Activated CD4-positive, alpha-beta T cell treated with anti-CD3 and anti-CD28 coated beads for 24 hours (primary cell): ENCODE measurements around the gene PLEKHM3.
"Not testable (repeated sequence)": the region's sequence is repeated elsewhere in the genome, so short reads cannot be mapped to it uniquely, and the experiment has no call there.

Experiments used
- DNase-seq, 2 donors: peaks; one replicate each; pipeline ENCODE4 v3.0.0-alpha.2; 2020; ENCODE audit warnings: low read depth in 2 of 2

Gene PLEKHM3

DNA sequence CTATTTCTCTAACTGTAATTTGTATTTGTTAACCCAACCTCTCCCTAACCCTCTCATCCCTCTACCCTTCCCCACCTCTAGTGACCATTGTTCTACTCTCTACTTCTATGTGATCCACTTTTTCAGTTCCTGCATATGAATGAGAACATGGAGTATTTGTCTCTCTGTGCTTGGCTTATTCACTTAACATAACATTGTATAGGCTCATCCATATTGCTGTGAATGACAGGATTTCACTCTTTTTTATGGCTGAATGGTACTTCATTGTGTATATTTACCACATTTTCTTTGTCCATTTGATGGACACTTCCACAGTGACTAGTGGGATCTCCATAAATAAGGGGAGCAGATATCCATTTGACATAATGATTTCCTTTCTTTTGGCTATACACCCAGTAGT is 103.7 kb downstream of the PLEKHM3 start:
- DNase-seq, result no peak

DNA sequence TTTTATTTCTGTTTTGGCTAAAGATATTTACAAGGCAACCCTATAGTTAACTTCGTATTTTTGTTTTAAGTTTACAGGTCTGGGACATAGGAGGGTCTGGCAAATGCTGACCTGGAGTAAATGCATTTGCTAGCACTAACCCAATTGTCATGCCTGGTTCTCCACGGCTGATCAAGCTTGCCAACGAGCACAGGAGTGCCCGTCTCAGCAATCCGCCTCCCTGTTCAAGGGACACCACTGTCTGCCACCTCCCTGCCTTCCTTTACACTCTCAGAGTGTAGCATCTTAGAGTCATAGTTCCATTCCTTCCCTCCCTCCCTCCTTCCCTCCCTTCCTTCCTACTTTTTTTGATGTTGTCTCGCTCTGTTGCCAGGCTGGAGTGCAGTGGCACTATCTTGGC is 104.6 kb downstream of the PLEKHM3 start:
- DNase-seq, result no peak

- no peak for DNase-seq
Measured at GRCh38 chr2:207920321-207920720, 105.0 kb downstream of the PLEKHM3 start.

- DNase-seq, result no peak
Measured at GRCh38 chr2:207919164-207919919, 106.0 kb downstream of the PLEKHM3 start.

DNA sequence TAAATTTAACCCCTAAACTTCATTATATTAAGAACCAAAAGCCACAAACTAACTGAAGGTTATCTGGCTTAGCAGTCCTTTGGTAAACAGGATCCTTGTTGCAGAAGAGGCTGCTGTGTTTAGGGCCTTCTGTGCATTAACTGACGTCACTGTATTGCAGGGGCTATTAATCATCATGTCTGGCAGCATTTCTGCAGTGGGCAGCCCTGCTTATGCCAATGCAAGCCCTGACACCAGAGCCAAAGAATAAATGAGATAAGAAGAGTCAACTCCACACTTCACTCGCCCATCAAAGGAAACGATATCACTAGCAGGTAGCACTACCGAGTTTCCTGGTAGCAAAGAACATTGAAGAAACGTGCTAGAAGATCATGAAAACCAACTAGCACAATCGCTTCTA is 110.6 kb downstream of the PLEKHM3 start:
- no peak for DNase-seq

DNA sequence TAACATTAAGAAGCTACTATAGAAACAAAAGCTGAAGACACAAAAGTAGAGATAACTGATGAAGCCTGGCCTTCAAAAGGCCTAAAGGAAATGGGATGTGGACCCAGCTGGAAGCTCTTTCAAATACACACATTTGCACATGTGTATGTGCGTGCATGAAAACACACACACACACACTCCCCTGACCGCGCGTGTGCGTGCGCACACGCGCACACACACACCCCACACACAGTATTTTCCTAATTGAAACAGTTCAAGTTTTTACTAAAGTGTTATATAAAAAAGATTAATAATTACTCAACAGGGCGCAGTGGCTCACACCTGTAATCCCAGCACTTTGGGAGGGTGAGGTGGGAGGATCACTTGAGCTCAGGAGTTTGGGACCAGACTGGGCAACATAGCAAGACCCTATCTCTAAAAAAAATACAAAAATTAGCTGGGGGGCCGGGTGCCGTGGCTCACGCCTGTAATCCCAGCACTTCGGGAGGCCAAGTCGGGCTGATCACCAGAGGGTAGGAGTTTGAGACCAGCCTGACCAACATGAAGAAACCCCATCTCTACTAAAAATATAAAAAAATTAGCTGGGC is 111.5 kb downstream of the PLEKHM3 start:
- DNase-seq, result no peak

- DNase-seq, result no peak
Measured at GRCh38 chr2:207911856-207912255, 113.5 kb downstream of the PLEKHM3 start.

DNA sequence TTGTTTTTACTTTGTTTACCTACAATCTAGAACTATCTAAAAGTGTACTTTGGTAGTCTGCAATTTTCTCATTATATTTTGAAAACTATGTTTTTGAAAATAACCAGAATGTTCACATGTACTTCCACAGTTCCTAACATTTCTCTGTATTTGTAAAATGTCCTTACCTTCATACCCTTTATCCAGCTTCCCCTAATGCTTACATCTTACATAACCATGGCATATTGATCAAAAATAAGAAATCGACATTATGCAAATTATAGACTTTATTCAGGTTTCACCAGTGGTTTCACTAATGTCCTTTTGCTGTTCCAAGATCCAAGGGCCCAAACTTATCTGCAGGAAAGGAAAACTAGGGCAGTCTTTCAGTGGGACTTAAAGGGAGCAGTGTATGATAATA is 114.1 kb downstream of the PLEKHM3 start:
- DNase-seq, result no peak

DNA sequence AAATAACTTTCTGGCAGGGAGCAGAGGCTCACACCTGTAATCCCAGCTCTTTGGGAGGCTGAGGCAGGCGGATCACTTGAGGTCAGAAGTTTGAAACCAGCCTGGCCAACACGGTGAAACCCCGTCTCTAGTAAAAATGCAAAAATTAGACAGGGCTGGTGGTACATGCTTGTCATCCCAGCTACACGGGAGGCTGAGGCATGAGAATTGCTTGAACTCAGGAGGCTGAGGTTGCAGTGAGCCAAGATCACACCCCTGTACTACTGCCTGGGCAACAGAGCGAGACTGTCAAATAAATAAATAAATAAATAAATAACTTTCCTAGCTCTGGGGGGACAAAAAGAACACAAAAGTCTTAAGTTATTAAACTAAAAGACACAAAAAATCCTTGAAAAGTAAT is 118.8 kb downstream of the PLEKHM3 start:
- not testable (repeated sequence) for DNase-seq

DNA sequence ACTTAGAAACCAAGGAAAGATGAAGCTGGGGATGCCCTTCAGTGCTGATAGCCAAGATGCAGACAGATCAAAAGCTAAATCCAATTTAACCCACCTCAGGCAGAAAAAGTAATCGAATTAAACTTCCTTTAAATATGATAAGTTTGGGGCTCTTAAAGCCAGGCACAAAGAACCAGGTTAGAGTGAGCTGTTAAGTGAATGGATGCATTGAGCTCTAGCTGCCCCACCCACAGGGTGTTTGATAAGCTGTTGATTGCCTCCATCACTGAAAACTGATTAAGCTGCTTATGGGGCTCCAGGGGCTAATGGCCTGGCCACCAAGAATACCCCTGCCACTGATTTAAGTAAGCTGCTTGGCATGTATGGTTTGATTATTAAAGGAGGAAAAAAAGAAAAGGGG is 119.8 kb downstream of the PLEKHM3 start:
- DNase-seq, result no peak

DNA sequence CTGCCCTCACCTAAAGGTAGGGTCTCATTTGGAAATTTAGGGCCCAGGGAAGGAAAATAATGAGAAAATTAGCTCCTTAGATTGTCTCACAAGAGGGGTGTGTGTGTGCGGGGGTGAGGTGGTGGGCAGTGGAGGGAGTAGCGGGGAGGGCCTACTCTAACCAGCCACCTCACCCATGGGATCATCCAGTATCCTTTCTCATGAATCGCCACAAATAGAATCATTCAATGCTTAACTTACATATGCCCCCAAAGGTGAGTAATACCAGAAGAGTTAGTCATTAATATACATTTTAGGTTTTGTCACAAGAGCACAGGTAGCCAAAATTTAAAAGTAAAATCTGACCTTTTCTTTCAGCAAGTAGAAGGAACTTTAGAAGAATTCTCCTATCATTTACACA is 122.1 kb downstream of the PLEKHM3 start:
- DNase-seq, result no peak

GRCh38 chr2:207902821-207903220 is 122.5 kb downstream of the PLEKHM3 start:
- DNase-seq, result no peak

DNA sequence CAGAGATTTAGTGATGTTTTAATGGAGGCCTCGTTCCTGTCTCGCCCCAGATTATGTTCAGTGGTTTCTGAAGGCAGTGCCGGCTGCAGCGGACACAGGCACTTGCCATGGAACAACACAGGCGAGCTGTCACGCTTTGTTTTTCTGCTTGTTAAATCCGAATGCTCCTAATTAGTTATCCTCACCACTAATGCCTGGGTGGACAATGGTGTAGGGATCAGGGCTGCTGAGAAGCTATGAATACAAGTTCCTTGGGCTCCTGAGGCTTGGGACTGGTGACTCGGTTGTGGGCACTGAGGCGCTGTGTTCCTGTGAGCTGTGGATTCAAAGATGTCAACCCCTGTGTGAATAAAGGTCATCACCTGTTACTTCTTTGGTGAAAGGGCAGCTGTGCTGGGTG is 123.5 kb downstream of the PLEKHM3 start:
- no peak for DNase-seq

DNA sequence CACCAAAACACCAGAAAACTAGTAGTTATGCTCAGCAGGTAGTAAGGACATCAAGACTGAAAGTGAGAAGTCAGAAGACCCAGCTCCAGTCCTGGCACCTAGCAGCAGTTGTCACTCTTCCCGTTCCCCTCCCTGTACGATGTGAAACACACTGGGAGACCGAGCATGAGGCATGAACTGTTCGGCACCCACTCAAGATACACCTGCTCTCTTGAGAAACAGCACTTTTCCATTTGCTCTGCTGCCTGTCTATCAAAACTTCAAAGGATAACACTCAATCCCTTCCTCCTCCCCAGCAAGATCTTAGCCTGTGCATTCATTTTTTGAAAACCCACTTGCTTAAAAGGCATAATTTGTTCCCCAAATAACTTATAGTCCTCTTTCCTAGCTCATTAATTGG is 123.9 kb downstream of the PLEKHM3 start:
- DNase-seq, result no peak

- DNase-seq, result no peak
Measured at GRCh38 chr2:207898354-207898695, 127.0 kb downstream of the PLEKHM3 start.

GRCh38 chr2:207897541-207898353 is 127.6 kb downstream of the PLEKHM3 start:
- DNase-seq, result no peak

- no peak for DNase-seq
Measured at GRCh38 chr2:207896525-207897285, 128.6 kb downstream of the PLEKHM3 start.

GRCh38 chr2:207895274-207895860 is 130.0 kb downstream of the PLEKHM3 start:
- no peak for DNase-seq

DNA sequence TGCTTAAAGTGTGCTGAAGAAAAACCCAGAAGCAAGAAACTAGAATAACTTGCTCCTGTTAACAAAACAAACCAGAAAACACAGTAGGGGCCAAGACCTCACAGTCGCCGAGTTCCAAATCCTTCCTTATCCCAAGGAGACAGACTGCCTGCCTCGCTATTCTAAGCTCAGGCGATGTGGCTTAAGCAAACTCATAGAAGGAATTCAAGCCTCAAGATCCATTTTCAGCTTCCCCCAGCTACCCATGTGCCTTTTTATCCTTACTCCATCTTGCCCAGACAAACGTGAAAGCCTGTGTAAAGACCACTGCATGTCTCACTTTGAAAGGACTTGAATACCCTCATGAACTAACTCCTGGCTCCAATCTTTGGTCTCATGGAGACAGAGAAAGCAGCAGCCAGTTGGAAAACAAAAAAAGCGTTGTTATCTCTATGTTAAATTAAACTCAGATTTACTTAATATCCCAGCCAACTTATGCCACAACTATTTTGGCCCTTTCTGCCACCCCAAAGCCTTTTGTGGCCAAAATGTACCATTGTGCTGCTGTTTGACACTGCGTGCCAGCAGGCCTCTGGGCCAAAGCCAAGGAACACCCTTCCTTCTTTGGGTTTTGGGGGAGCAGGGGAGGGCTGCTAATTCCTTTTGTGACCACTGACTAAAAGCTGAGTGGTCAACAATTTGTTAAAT is 132.5 kb downstream of the PLEKHM3 start:
- DNase-seq, result no peak

DNA sequence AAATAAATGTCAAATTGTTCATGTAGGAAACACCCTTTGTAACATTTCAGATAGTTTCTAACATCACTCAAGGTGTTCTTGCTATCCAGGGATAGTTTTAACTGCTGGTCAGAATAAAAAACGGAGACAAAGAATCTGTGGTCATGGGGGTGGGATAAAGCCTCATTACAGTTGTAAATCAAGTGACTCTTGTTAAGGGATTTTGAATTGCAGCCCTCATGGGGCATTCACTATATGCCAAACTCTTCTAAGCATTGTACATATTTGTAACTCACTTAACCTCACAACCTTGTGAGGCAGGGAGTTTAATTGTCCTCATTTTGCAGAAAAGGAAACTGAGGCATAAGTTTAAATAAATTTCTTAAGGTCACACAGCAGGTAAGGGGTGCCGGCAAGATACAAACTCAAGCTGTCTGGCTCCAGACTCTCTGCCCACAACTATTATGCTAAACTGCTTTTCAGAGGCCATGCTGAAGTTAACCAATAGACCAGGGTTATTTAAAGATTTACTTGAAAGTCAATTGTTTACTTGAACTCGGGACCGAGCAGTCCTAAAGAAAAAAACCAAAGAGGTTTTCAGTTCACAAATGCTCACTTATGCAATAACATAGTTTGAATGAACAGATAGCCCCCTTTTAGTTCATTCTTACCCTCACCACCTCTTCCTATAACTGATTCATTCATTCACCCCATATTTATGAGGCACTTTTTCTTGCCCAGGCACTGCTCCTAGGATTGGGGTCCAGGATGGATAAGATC is 134.1 kb downstream of the PLEKHM3 start:
- DNase-seq, result no peak

DNA sequence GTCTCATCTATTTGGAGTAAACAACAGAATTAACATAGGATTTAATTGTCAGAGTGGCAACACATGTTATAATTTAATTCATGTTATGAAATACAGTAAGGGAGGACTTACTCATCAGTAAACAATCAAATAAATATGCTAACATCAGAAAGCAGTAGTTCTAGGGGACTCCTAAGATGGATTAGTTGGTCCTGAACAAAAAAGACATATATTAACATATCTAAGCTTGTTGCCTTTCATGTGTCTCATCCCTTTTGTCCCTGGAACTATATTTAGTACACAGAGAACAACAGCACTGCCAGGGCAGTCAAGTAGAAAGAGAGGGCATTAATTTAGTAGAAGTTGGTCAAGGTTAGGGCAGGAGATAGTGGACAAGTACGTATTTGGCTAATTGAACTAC is 137.8 kb downstream of the PLEKHM3 start:
- DNase-seq, result no peak
